Transverse colon (tissue), 4 donors: ENCODE results near the gene LAMC1. TPM values are rescaled to one million over a fixed set of nuclear protein-coding genes. Genes with fewer than 3 reads are reported as not detected.

Experiments used
- DNase-seq: peaks from one replicate; pipeline ENCODE4 v3.0.0-alpha.2; 2019
- H3K27ac ChIP-seq, 4 donors: fragments of 200-600 bp; sonication (generic); 2 replicates each; pipeline ENCODE4 v1.5.1; 2016 to 2018; ENCODE audit warnings: inconsistent platforms in 4 of 4
- H3K27me3 ChIP-seq: fragments of 200-600 bp; sonication (generic); 2 replicates; pipeline ENCODE4 v1.5.1; 2017; ENCODE audit warnings: inconsistent platforms
- H3K36me3 ChIP-seq, 4 donors: fragments of 200-600 bp; sonication (generic); 2 replicates each; pipeline ENCODE4 v1.5.1; 2017 to 2019; ENCODE audit warnings: inconsistent platforms in 4 of 4
- H3K4me1 ChIP-seq, 4 donors: fragments of 200-600 bp; sonication (generic); 2 replicates each; pipeline ENCODE4 v1.5.1; 2017 to 2020; ENCODE audit warnings: inconsistent platforms in 4 of 4
- H3K4me3 ChIP-seq, 4 donors: fragments of 200-600 bp; sonication (generic); 1 replicate in 1 of 4; 2 replicates in 3 of 4; pipeline versions ENCODE4 v1.5.1 to v1.6.1; 2017 to 2019; ENCODE audit warnings: inconsistent platforms in 4 of 4
- H3K9me3 ChIP-seq, 2 donors: fragments of 200-600 bp; sonication (generic); 2 replicates each; pipeline ENCODE4 v1.5.1; 2017 to 2019; ENCODE audit warnings: inconsistent platforms in 2 of 2
- CTCF ChIP-seq, 5 experiments: fragments of 200-600 bp in 3 of 5; fragments of 450-650 bp in 2 of 5; sonication (generic) in 3 of 5; IDR thresholded peaks; 1 replicate in 2 of 5; 2 replicates in 3 of 5; pipeline ENCODE4 v1.5.1; 2016 to 2017; ENCODE audit warnings: antibody characterized with exemption in 5 of 5, inconsistent platforms in 3 of 5, mild to moderate bottlenecking in 2 of 5, moderate library complexity in 1 of 5
- EP300 ChIP-seq: sonication (generic); formaldehyde crosslinking; IDR thresholded peaks from one replicate; pipeline ENCODE4 v1.6.1; 2017; ENCODE audit warnings: antibody characterized with exemption, low read depth
- POLR2A ChIP-seq: fragments of 450-650 bp; IDR thresholded peaks from one replicate; pipeline ENCODE4 v1.6.1; 2016; ENCODE audit warnings: antibody characterized with exemption, mild to moderate bottlenecking, moderate library complexity
- POLR2AphosphoS5 ChIP-seq, 3 donors: sonication (generic); formaldehyde crosslinking; IDR thresholded peaks; one replicate each; pipeline ENCODE4 v1.6.1; 2016; ENCODE audit warnings: antibody characterized with exemption in 3 of 3
- WGBS, 2 donors: methylation state at CpG; one replicate each; pipeline ENCODE4 v1.1.5; 2018; ENCODE audit warnings: low coverage in 1 of 2; 5-methylcytosine and 5-hydroxymethylcytosine counted together
- in situ Hi-C, 4 donors: fragments of 200-750 bp; cut with MboI; loops; one replicate each; pipeline versions ENCODE4 v1.15.0 to v1.15.1; 2017; ENCODE audit warnings: low sequenced_read_pairs in 3 of 4, low pct_ligation_motif_present in 1 of 4, low pct_unique_long_range_greater_than_20kb in 1 of 4
- intact Hi-C: fragments of 100-400 bp; cut with DNase I; formaldehyde crosslinking; loops from one replicate; pipeline ENCODE4 v1.15.1; 2023; ENCODE audit warnings: low total_unique reads
- total RNA-seq, 4 donors: library from RNA; depleted of rRNA; stranded (reverse); fragments of >200 nt; gene quantifications; one replicate each; pipeline ENCODE4 v1.1.0, GENCODE V29; 2016

Gene LAMC1
- total RNA-seq, 4 donors from 2014 or later = 77.7 to 633 (median 138) TPM

- WGBS, 2 donors = 72 to 79% methylated on average over 3 to 4 of the region's 4 CpGs
- Histone ChIP-seq H3K27ac (peak overlapping the region; percentile 36 to 62 (median 49)), H3K9me3 (no peaks in the 10 kb centered on the region), H3K4me3 (no peak overlapping the region), H3K4me1 (peaks cover 6 to 56% (median 18%) of the 10 kb centered on the region in 4 donors), H3K36me3 (no peaks in the 10 kb centered on the region), H3K27me3 (no peaks in the 10 kb centered on the region)
- in situ Hi-C loops (no loop called here), intact Hi-C loops (no loop called here)
- TF ChIP-seq CTCF (IDR thresholded peaks at IDR 0.05) (no peak), EP300 (no peak), POLR2A (no peak), POLR2AphosphoS5 (IDR thresholded peaks at IDR 0.05) (no peak)
- DNase-seq = no peak
Observed at GRCh38 chr1:183039330-183039729, 16.1 kb downstream of the LAMC1 start.

- H3K36me3 ChIP-seq = no peaks in the 10 kb centered on the region
- TF ChIP-seq EP300 (no peak), POLR2AphosphoS5 (IDR thresholded peaks at IDR 0.05) (no peak), CTCF (IDR thresholded peaks at IDR 0.05) (no peak), POLR2A (no peak)
- intact Hi-C loops (no loop called here), in situ Hi-C loops (no loop called here)
- no peaks in the 10 kb centered on the region for H3K9me3 ChIP-seq
- no peak for DNase-seq
- 42 to 52% methylated on average over 3 of the region's 3 CpGs for WGBS, 2 donors
- peaks cover 13 to 62% (median 20%) of the 10 kb centered on the region in 4 donors for H3K4me1 ChIP-seq
- no peak overlapping the region for H3K4me3 ChIP-seq
- H3K27me3 ChIP-seq = no peaks in the 10 kb centered on the region
- H3K27ac ChIP-seq = peak overlapping the region; percentile 36 to 62 (median 49)
Observed at GRCh38 chr1:183039985-183040447, 16.8 kb downstream of the LAMC1 start.

GRCh38 chr1:183040547-183040971, 17.3 kb downstream of the LAMC1 start:
- Histone ChIP-seq H3K4me3 (no peak overlapping the region), H3K27ac (peak overlapping the region; percentile 36 to 53 (median 42)), H3K9me3 (no peaks in the 10 kb centered on the region), H3K27me3 (no peaks in the 10 kb centered on the region), H3K36me3 (no peaks in the 10 kb centered on the region), H3K4me1 (peaks cover 13 to 67% (median 21%) of the 10 kb centered on the region in 4 donors)
- DNase-seq = no peak
- 68 to 69% methylated on average over 2 of the region's 2 CpGs for WGBS, 2 donors
- in situ Hi-C loops = no loop called here
- intact Hi-C loops = no loop called here
- TF ChIP-seq EP300 (no peak), POLR2AphosphoS5 (IDR thresholded peaks at IDR 0.05) (no peak), POLR2A (no peak), CTCF (IDR thresholded peaks at IDR 0.05) (no peak)

GRCh38 chr1:183043254-183043653, 20.0 kb downstream of the LAMC1 start:
- WGBS, 2 donors = 63 to 74% methylated on average over 3 of the region's 3 CpGs
- intact Hi-C loops = no loop called here

More at GRCh38 chr1:183043254-183043653, 20.0 kb downstream of the LAMC1 start:
- DNase-seq = no peak
- peaks cover 13 to 73% (median 21%) of the 10 kb centered on the region in 4 donors for H3K4me1 ChIP-seq
- in situ Hi-C loops = no loop called here
- no peaks in the 10 kb centered on the region for H3K27me3 ChIP-seq
- H3K36me3 ChIP-seq = no peaks in the 10 kb centered on the region
- H3K9me3 ChIP-seq = no peaks in the 10 kb centered on the region
- H3K4me3 ChIP-seq = no peak overlapping the region
- peak overlapping the region; percentile 53 to 65 (median 62) for H3K27ac ChIP-seq
- no peak for TF ChIP-seq EP300
- no peak for TF ChIP-seq CTCF (IDR thresholded peaks at IDR 0.05)
- TF ChIP-seq POLR2AphosphoS5 (IDR thresholded peaks at IDR 0.05) = no peak
- TF ChIP-seq POLR2A = no peak
